NCI-H146 treated with DMSO at 0.1 percent for 48 hours (cell line): ENCODE data around the gene ARHGAP40.

ENCODE experiments used
- DNase-seq: peaks from one replicate; lab custom pipeline; 2025; ENCODE audit not compliant: unreplicated experiment; lab: John Stamatoyannopoulos, UW

Gene ARHGAP40

GRCh38 chr20:38649275-38649891 is 47.8 kb downstream of the ARHGAP40 start:
- peak; percentile 28 for DNase-seq

DNA sequence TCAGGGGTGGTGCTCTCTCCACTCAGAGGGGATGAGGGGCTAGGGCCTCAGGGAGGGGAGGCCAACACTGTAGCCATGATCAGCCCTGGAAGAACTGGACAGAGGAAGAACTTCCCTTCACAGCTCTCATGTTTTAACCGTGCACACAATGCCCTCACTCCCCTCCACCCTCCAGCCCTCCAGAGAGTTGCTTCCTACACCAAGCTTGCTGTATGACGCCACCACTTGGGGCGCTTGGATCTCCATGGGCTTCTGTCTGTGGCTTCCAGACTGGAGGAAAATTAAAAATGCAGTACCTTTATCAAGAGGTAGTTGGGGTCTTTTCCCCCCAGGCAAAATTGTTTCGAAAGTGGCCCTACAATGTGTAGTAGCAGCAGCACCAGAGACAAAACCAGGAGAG is 48.4 kb downstream of the ARHGAP40 start:
- DNase-seq, result no peak

DNA sequence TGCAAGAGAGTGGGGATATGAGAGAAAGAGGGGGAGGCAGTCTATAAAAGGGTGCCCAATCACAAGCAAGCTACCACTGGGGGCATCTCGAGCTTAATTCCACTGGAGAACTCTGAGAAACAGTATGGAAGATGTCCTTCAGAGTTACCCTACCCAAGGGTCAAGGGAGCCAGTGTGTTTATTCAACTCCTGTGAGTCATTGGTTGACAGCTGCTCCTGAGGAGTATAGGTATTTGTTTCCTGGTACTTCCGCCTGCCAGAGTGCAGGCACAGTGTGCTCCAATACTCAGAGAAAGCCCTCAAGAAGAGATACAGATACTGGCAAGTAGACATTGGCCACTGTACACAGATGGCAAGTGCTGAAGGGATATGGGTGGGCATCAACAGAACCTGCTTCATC is 49.5 kb downstream of the ARHGAP40 start:
- DNase-seq, result no peak

DNA sequence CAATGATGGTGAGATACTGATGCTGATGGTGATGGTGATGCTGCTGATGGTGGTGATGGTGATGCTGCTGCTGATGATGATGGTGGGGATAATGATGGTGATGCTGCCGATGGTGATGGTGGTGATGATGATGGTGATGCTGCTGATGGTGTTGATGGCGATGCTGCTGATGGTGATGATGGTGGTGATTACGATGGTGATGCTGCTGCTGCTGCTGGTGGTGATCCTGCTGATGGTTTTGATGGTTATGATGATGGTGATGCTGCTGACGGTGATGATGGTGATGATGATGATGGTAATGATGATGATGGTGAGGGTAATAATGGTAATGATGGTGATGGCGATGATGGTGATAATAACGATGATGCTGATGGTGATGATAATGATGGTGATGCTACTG is 50.0 kb downstream of the ARHGAP40 start:
- DNase-seq, result no peak

GRCh38 chr20:38652995-38653394 is 51.4 kb downstream of the ARHGAP40 start:
- DNase-seq, result no peak

DNA sequence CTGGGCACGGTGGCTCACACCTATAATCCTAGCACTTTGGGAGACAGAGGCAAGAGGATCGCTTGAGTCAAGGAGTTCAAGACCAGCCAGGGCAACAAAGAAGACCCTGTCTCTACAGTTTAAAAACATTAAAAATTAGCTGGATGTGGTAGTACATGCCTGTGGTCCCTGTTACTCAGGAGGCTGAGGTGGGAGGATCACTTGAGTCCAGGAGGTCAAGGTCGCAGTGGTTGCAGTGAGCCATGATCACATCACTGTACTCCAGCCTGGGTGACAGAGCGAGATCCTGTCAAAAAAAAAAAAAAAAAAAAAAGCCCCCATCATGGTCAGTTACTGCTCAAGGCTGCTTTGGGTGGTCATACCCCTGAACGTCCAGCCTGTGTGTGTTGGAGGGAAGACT is 55.8 kb downstream of the ARHGAP40 start:
- DNase-seq, result no peak

DNA sequence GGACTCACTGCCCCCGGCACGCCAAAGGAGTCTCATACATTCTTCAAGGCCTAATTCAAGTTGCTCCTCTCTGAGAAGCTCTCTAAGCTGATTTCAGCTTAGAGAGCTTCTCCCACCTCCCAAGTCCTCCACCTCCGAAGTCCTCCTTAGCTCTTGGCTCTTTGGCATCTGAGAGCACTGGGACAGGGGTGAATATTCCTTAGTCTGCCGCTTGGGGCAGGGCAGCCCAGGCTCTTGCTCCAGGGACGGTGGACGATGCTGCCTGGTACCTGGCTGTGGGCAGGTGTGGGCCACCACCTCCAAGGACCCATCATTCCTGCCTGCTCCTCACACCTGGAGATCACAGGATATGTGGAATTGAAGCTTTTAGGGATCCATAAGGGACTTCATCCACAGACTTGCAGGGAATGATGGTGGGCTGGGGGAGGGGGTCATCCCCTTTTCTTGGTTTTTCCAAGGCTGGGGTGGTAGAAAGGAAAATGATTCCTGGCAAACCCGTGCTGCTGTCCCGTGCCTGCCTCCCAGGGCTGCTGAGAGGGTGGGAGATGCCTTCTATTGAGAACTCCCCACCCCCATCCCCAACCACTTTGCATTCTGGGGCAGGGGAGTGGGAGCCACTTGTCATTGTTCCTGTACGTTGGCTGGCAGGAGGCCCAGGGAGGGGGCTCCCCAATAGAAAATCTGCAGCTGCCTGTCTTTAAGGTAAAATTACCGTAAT is 57.4 kb downstream of the ARHGAP40 start:
- DNase-seq, result peak; percentile 88

DNA sequence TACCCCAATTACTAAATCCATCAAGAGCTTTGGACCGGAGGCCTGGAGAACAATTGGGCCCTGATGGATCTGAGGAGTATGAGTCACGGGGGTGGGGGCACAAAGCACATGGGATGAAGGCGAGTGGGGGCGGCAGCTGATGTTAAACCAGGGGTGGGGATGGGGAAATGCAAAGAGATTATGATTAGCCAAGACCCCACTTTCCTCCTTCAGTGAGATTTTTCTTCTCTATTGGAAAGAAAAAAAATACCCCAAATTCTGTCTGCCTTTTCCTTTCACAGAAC is 57.9 kb downstream of the ARHGAP40 start:
- no peak for DNase-seq

DNA sequence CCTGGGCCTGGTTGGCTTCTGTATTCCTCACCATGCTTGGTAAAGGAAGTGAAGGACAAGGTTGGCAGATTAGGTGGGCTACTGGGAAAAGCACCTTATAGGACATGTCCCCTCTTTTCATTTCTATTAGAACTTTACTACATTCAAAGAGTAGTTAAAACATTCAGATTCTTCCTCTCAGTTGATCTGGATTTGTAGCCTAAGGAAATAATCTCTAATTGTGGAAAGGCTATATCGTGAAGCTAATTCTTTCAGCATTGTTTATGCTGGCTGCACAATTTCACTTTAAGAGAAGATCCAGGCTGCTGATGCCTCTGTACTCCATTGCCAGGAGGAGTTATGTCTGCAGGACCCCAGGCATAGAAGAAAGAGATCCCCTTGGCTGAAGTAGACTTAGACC is 58.8 kb downstream of the ARHGAP40 start:
- DNase-seq, result no peak

GRCh38 chr20:38663660-38664059 is 62.1 kb downstream of the ARHGAP40 start:
- no peak for DNase-seq

GRCh38 chr20:38664284-38664683 is 62.7 kb downstream of the ARHGAP40 start:
- no peak for DNase-seq

- DNase-seq, result no peak
Measured at GRCh38 chr20:38665094-38665493, 63.5 kb downstream of the ARHGAP40 start.

GRCh38 chr20:38665506-38666285 is 64.1 kb downstream of the ARHGAP40 start:
- no peak for DNase-seq

- DNase-seq, result no peak
Measured at GRCh38 chr20:38667417-38667956, 65.9 kb downstream of the ARHGAP40 start.

- no peak for DNase-seq
Measured at GRCh38 chr20:38669688-38670087, 68.1 kb downstream of the ARHGAP40 start.

GRCh38 chr20:38670786-38671185 is 69.2 kb downstream of the ARHGAP40 start:
- no peak for DNase-seq

GRCh38 chr20:38671186-38671585 is 69.6 kb downstream of the ARHGAP40 start:
- DNase-seq, result peak; percentile 61

GRCh38 chr20:38671701-38672292 is 70.2 kb downstream of the ARHGAP40 start:
- DNase-seq, result no peak

- DNase-seq, result no peak
Measured at GRCh38 chr20:38672504-38672903, 70.9 kb downstream of the ARHGAP40 start.

GRCh38 chr20:38673261-38673660 is 71.7 kb downstream of the ARHGAP40 start:
- no peak for DNase-seq

DNA sequence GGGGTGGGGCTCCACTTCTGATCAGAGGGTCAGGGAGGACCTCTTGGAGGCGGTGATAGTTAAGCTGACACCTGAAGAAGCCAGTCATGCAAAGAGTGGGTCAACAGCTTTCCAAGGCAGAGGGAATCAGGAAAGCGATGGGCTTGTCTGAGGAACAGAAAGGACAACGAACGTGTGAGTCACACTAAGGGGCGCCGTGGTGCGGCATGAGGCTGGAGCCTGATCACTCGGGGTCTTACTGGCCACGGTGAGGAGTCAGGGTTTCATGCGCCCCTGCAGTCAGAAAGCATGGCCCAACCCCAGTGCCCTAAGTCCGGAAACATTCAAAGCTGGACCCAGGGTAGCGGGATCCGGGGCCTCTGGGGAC is 72.1 kb downstream of the ARHGAP40 start:
- peak; percentile 34 for DNase-seq
